Neural cell (in vitro differentiated cells): Measurements from ENCODE around the gene HOPX. TPM values are rescaled to one million over a fixed set of nuclear protein-coding genes. Genes with fewer than 3 reads are reported as not detected.
"Not testable (repeated sequence)": the region's sequence is repeated elsewhere in the genome, so short reads cannot be mapped to it uniquely, and the experiment has no call there.

Experiments
- H2AFZ ChIP-seq: fragments of 200-600, 300-800 bp; sonication (generic), shearing (Covaris generic); 2 replicates; pipeline ENCODE4 v1.6.0; 2014; ENCODE audit warnings: low read depth, mild to moderate bottlenecking, antibody characterized with exemption, low read length, moderate library complexity
- H3F3A ChIP-seq: fragments of 200-600 bp; shearing (Covaris generic); 2 replicates; pipeline ENCODE4 v1.6.1; 2016; ENCODE audit warnings: mild to moderate bottlenecking, moderate library complexity, mixed read lengths, antibody characterized with exemption, low read length; ENCODE audit not compliant: insufficient read depth, poor library complexity, severe bottlenecking
- H3K27ac ChIP-seq: fragments of 200-600, 300-800 bp; sonication (generic), shearing (Covaris generic); 2 replicates; pipeline ENCODE4 v1.5.1; 2014; ENCODE audit warnings: mild to moderate bottlenecking, low read length, moderate library complexity
- H3K27me3 ChIP-seq: fragments of 300-800, 200-600 bp; sonication (generic), shearing (Covaris generic); 2 replicates; pipeline ENCODE4 v1.6.0; 2014; ENCODE audit warnings: mild to moderate bottlenecking, low read depth, low read length, moderate library complexity; ENCODE audit not compliant: insufficient read depth
- H3K36me3 ChIP-seq: fragments of 300-800, 200-600 bp; sonication (generic), shearing (Covaris generic); 2 replicates; pipeline ENCODE4 v1.5.1; 2014; ENCODE audit warnings: mild to moderate bottlenecking, antibody characterized with exemption, low read length, moderate library complexity; ENCODE audit not compliant: insufficient read depth
- H3K4me2 ChIP-seq: fragments of 300-800, 200-600 bp; sonication (generic), shearing (Covaris generic); 2 replicates; pipeline ENCODE4 v1.6.0; 2014; ENCODE audit warnings: mild to moderate bottlenecking, low read length
- H3K4me3 ChIP-seq: fragments of 300-800, 200-600 bp; sonication (generic), shearing (Covaris generic); 2 replicates; pipeline ENCODE4 v1.5.1; 2014; ENCODE audit warnings: mild to moderate bottlenecking, low read length, moderate library complexity
- H3K79me2 ChIP-seq: fragments of 200-600 bp; shearing (Covaris generic); replicated peaks from 2 replicates; pipeline ENCODE4 v1.6.0; 2014; ENCODE audit warnings: mild to moderate bottlenecking, low read length, moderate library complexity; ENCODE audit not compliant: insufficient read depth
- H3K9ac ChIP-seq: fragments of 300-800, 200-600 bp; sonication (generic), shearing (Covaris generic); 2 replicates; pipeline ENCODE4 v1.6.1; 2016; ENCODE audit warnings: mild to moderate bottlenecking, low read length, mixed read lengths
- H3K9me2 ChIP-seq: fragments of 200-600 bp; shearing (Covaris generic); 2 replicates; pipeline ENCODE4 v1.6.1; 2016; ENCODE audit warnings: mild to moderate bottlenecking, low read length, mixed read lengths; ENCODE audit not compliant: insufficient read depth
- H3K9me3 ChIP-seq: fragments of 200-600, 300-800 bp; sonication (generic), shearing (Covaris generic); 2 replicates; pipeline ENCODE4 v1.6.1; 2016; ENCODE audit warnings: mild to moderate bottlenecking, mixed run types, low read length, moderate library complexity, mixed read lengths
- H4K20me1 ChIP-seq: fragments of 200-600 bp; shearing (Covaris generic); 2 replicates; pipeline ENCODE4 v1.6.1; 2016; ENCODE audit warnings: mild to moderate bottlenecking, mixed run types; ENCODE audit not compliant: insufficient read depth
- CTCF ChIP-seq: fragments of 450-650 bp; IDR thresholded peaks from 2 replicates; pipeline ENCODE4 v1.5.1; 2014; ENCODE audit warnings: antibody characterized with exemption, mild to moderate bottlenecking, moderate library complexity; ENCODE audit not compliant: poor library complexity, severe bottlenecking
- EP300 ChIP-seq: fragments of 450-650 bp; conservative IDR thresholded peaks from 2 replicates; pipeline ENCODE4 v1.6.1; 2014; ENCODE audit warnings: antibody characterized with exemption, mild to moderate bottlenecking, moderate library complexity; ENCODE audit not compliant: poor library complexity, severe bottlenecking
- EZH2 ChIP-seq: fragments of 200-600, 300-800 bp; shearing (Covaris generic), sonication (generic); IDR thresholded peaks from 2 replicates; pipeline ENCODE4 v1.6.1; 2014; ENCODE audit warnings: antibody characterized with exemption, low read length, borderline replicate concordance, mild to moderate bottlenecking; ENCODE audit not compliant: insufficient read depth, poor library complexity, severe bottlenecking
- MXI1 ChIP-seq: fragments of 450-650 bp; conservative IDR thresholded peaks from 2 replicates; pipeline ENCODE4 v1.6.1; 2014; ENCODE audit warnings: antibody characterized with exemption, mild to moderate bottlenecking; ENCODE audit not compliant: poor library complexity, severe bottlenecking
- POLR2AphosphoS5 ChIP-seq: IDR thresholded peaks from 2 replicates; pipeline ENCODE4 v1.6.1; 2012
- RAD21 ChIP-seq: fragments of 450-650 bp; conservative IDR thresholded peaks from 2 replicates; pipeline ENCODE4 v1.6.1; 2014; ENCODE audit warnings: antibody characterized with exemption, mild to moderate bottlenecking, moderate library complexity
- REST ChIP-seq: IDR thresholded peaks from 2 replicates; pipeline ENCODE4 v1.6.1; 2012; ENCODE audit warnings: borderline replicate concordance
- SMC3 ChIP-seq: fragments of 450-650 bp; conservative IDR thresholded peaks from 2 replicates; pipeline ENCODE4 v1.6.1; 2014; ENCODE audit warnings: antibody characterized with exemption, mild to moderate bottlenecking, moderate library complexity; ENCODE audit not compliant: poor library complexity
- TAF1 ChIP-seq: IDR thresholded peaks from 2 replicates; pipeline ENCODE4 v1.6.1; 2012; ENCODE audit warnings: low read depth
- polyA plus RNA-seq: library from polyadenylated mRNA; depleted of rRNA; stranded (reverse); fragments of >200 nt; gene quantifications from 2 replicates; pipeline ENCODE4 v1.2.3, GENCODE V29; 2014

The HOPX gene
- polyA plus RNA-seq, 1 donor from 2014 or later, result 2.0 TPM

- H3K9me3 ChIP-seq, result no peaks in the 10 kb centered on the region
- H3K36me3 ChIP-seq, result no peaks in the 10 kb centered on the region
- no peak overlapping the region for H3K27ac ChIP-seq
- no peaks in the 10 kb centered on the region for H3K9me2 ChIP-seq
- no peak overlapping the region for H3K9ac ChIP-seq
- no peak overlapping the region for H2AFZ ChIP-seq
- no peaks in the 10 kb centered on the region for H4K20me1 ChIP-seq
- H3K4me3 ChIP-seq, result no peak overlapping the region
- TF ChIP-seq RAD21 (no peak), SMC3 (no peak), CTCF (no peak), TAF1 (no peak), EP300 (no peak), POLR2AphosphoS5 (no peak), EZH2 (no peak), MXI1 (no peak), REST (no peak)
- H3K79me2 ChIP-seq, result no peaks in the 10 kb centered on the region
- no peaks in the 10 kb centered on the region for H3F3A ChIP-seq
- no peaks in the 10 kb centered on the region for H3K27me3 ChIP-seq
- H3K4me2 ChIP-seq, result no peak overlapping the region
These were observed 73.2 kb downstream of the HOPX start for GRCh38 chr4:56607926-56608325.

GRCh38 chr4:56606385-56606784 is 74.7 kb downstream of the HOPX start:
- Histone ChIP-seq H3K36me3 (no peaks in the 10 kb centered on the region), H3K4me2 (no peak overlapping the region), H3K27me3 (no peaks in the 10 kb centered on the region), H3K9me3 (no peaks in the 10 kb centered on the region), H3F3A (no peaks in the 10 kb centered on the region), H3K9ac (no peak overlapping the region), H3K79me2 (no peaks in the 10 kb centered on the region), H3K9me2 (no peaks in the 10 kb centered on the region), H2AFZ (no peak overlapping the region), H3K27ac (no peak overlapping the region), H4K20me1 (no peaks in the 10 kb centered on the region), H3K4me3 (no peak overlapping the region)
- TF ChIP-seq TAF1, result no peak
- no peak for TF ChIP-seq RAD21
- no peak for TF ChIP-seq REST
- no peak for TF ChIP-seq CTCF
- TF ChIP-seq SMC3, result no peak
- TF ChIP-seq EP300, result no peak
- TF ChIP-seq EZH2, result no peak
- TF ChIP-seq POLR2AphosphoS5, result no peak
- no peak for TF ChIP-seq MXI1

GRCh38 chr4:56605464-56605863 is 75.6 kb downstream of the HOPX start:
- not testable (repeated sequence) for H3K36me3 ChIP-seq, H3K9me3 ChIP-seq, H4K20me1 ChIP-seq, H3K79me2 ChIP-seq, H3K4me2 ChIP-seq, H3K27ac ChIP-seq, H3K4me3 ChIP-seq, H3F3A ChIP-seq, H3K9ac ChIP-seq, H3K27me3 ChIP-seq, H2AFZ ChIP-seq, H3K9me2 ChIP-seq
